Upper lobe of left lung (tissue), 6 donors: ENCODE results near the gene PLCB1. TPM values are rescaled to one million over a fixed set of nuclear protein-coding genes. Genes with fewer than 3 reads are reported as not detected.

Experiments used
- ATAC-seq, 2 donors: fragments of 200-7000 bp; cut with Tn5 transposase; one replicate each; pipeline ENCODE4 v1.9.1; 2022; ENCODE audit warnings: mild to moderate bottlenecking in 2 of 2, moderate library complexity in 2 of 2; ENCODE audit not compliant: low FRiP score in 2 of 2
- DNase-seq, 2 donors: peaks; one replicate each; pipeline ENCODE4 v3.0.0-alpha.2; 2019 to 2020
- H3K27ac ChIP-seq, 4 donors: fragments of 200-600 bp; sonication (generic); one replicate each; pipeline ENCODE4 v1.5.1; 2016 to 2019
- H3K27me3 ChIP-seq, 4 donors: fragments of 200-600 bp; sonication (generic); one replicate each; pipeline ENCODE4 v1.5.1; 2017 to 2019
- H3K36me3 ChIP-seq, 4 donors: fragments of 200-600 bp; sonication (generic); one replicate each; pipeline ENCODE4 v1.5.1; 2016 to 2019
- H3K4me1 ChIP-seq, 4 donors: fragments of 200-600 bp; sonication (generic); one replicate each; pipeline ENCODE4 v1.5.1; 2018 to 2019
- H3K4me3 ChIP-seq, 4 donors: fragments of 200-600 bp; sonication (generic); one replicate each; pipeline ENCODE4 v1.5.1; 2017 to 2019; ENCODE audit warnings: mild to moderate bottlenecking in 2 of 4, moderate library complexity in 1 of 4
- H3K9me3 ChIP-seq, 4 donors: fragments of 200-600 bp; sonication (generic); one replicate each; pipeline ENCODE4 v1.5.1; 2018 to 2019
- CTCF ChIP-seq, 6 experiments: fragments of 450-650 bp in 4 of 6; fragments of 200-600 bp in 2 of 6; sonication (generic) in 2 of 6; IDR thresholded peaks; one replicate each; pipeline ENCODE4 v1.5.1; 2016 to 2019; ENCODE audit warnings: antibody characterized with exemption in 6 of 6
- EP300 ChIP-seq, 4 donors: sonication (generic); formaldehyde crosslinking; IDR thresholded peaks; one replicate each; pipeline ENCODE4 v1.5.1; 2017; ENCODE audit warnings: antibody characterized with exemption in 4 of 4, control low read depth in 2 of 4
- POLR2A ChIP-seq, 4 donors: fragments of 450-650 bp; IDR thresholded peaks; one replicate each; pipeline ENCODE4 v1.5.1; 2016 to 2017; ENCODE audit warnings: antibody characterized with exemption in 4 of 4, mild to moderate bottlenecking in 2 of 4
- POLR2AphosphoS5 ChIP-seq, 2 donors: sonication (generic); formaldehyde crosslinking; IDR thresholded peaks; one replicate each; pipeline ENCODE4 v1.5.1; 2017; ENCODE audit warnings: antibody characterized with exemption in 2 of 2
- WGBS, 2 donors: methylation state at CpG; one replicate each; pipeline ENCODE4 v1.1.5; 2017 to 2018; 5-methylcytosine and 5-hydroxymethylcytosine counted together
- total RNA-seq, 6 donors: library from RNA; depleted of rRNA in 4 of 6; stranded (reverse); fragments of >200 nt in 4 of 6; gene quantifications; one replicate each; pipeline versions ENCODE4 v1.1.0 to v1.2.1, GENCODE V29; 2016 to 2021
- donor health status: DM: no; HTN: no; CAD: no; lungs with moderate emphysema.
- donor health status: DM: no; HTN: yes; CAD: no; lungs with severe emphysema.

The PLCB1 gene
- total RNA-seq, 6 donors from 2014 or later: 4.8 to 26.2 (median 10.7) TPM

- 76 to 93% methylated on average over 3 of the region's 3 CpGs for WGBS, 2 donors
- ATAC-seq: no peak
These were observed 780.0 kb downstream of the PLCB1 start for GRCh38 chr20:8912096-8912495.

GRCh38 chr20:8912731-8913130 is 780.7 kb downstream of the PLCB1 start:
- Histone ChIP-seq H3K4me3 (no peak overlapping the region), H3K36me3 (no peaks in the 10 kb centered on the region), H3K27ac (no peak overlapping the region), H3K9me3 (no peaks in the 10 kb centered on the region), H3K27me3 (no peaks in the 10 kb centered on the region), H3K4me1 (no peaks in the 10 kb centered on the region)
- no peak for DNase-seq
- TF ChIP-seq POLR2A (IDR thresholded peaks at IDR 0.05) (no peak), EP300 (IDR thresholded peaks at IDR 0.05) (no peak), POLR2AphosphoS5 (IDR thresholded peaks at IDR 0.05) (no peak), CTCF (IDR thresholded peaks at IDR 0.05) (no peak)
- 65 to 70% methylated on average over 3 of the region's 3 CpGs for WGBS, 2 donors
- no peak for ATAC-seq

More at GRCh38 chr20:8912096-8912495, 780.0 kb downstream of the PLCB1 start:
- H3K27ac ChIP-seq: no peak overlapping the region
- H3K4me1 ChIP-seq: no peaks in the 10 kb centered on the region
- H3K9me3 ChIP-seq: no peaks in the 10 kb centered on the region
- TF ChIP-seq POLR2AphosphoS5 (IDR thresholded peaks at IDR 0.05) (no peak), EP300 (IDR thresholded peaks at IDR 0.05) (no peak), CTCF (IDR thresholded peaks at IDR 0.05) (no peak), POLR2A (IDR thresholded peaks at IDR 0.05) (no peak)
- no peaks in the 10 kb centered on the region for H3K36me3 ChIP-seq
- DNase-seq: no peak
- H3K4me3 ChIP-seq: no peak overlapping the region
- no peaks in the 10 kb centered on the region for H3K27me3 ChIP-seq

- Histone ChIP-seq H3K36me3 (no peaks in the 10 kb centered on the region), H3K4me3 (no peak overlapping the region), H3K4me1 (no peaks in the 10 kb centered on the region), H3K27me3 (no peaks in the 10 kb centered on the region), H3K27ac (no peak overlapping the region), H3K9me3 (no peaks in the 10 kb centered on the region)
- no peak for ATAC-seq
- no peak for TF ChIP-seq EP300 (IDR thresholded peaks at IDR 0.05)
- TF ChIP-seq POLR2AphosphoS5 (IDR thresholded peaks at IDR 0.05): no peak
- no peak for TF ChIP-seq CTCF (IDR thresholded peaks at IDR 0.05)
- no peak for TF ChIP-seq POLR2A (IDR thresholded peaks at IDR 0.05)
- DNase-seq: no peak
These were observed 781.4 kb downstream of the PLCB1 start for GRCh38 chr20:8913456-8913855.

- ATAC-seq: no peak
- H3K9me3 ChIP-seq: no peaks in the 10 kb centered on the region
- WGBS, 2 donors: 79 to 86% methylated on average over 1 of the region's 1 CpG
These were observed 782.4 kb downstream of the PLCB1 start for GRCh38 chr20:8914421-8914820.

More at GRCh38 chr20:8914421-8914820, 782.4 kb downstream of the PLCB1 start:
- no peak for DNase-seq
- no peaks in the 10 kb centered on the region for H3K36me3 ChIP-seq
- TF ChIP-seq POLR2A (IDR thresholded peaks at IDR 0.05) (no peak), POLR2AphosphoS5 (IDR thresholded peaks at IDR 0.05) (no peak), EP300 (IDR thresholded peaks at IDR 0.05) (no peak), CTCF (IDR thresholded peaks at IDR 0.05) (no peak)
- no peak overlapping the region for H3K27ac ChIP-seq
- H3K4me1 ChIP-seq: no peaks in the 10 kb centered on the region
- H3K27me3 ChIP-seq: no peaks in the 10 kb centered on the region
- H3K4me3 ChIP-seq: no peak overlapping the region
